Muscle of leg (tissue), 11 donors: Measurements from ENCODE around the gene BTD. TPM values are rescaled to one million over a fixed set of nuclear protein-coding genes. Genes with fewer than 3 reads are reported as not detected.
"Not testable (repeated sequence)": the region's sequence is repeated elsewhere in the genome, so short reads cannot be mapped to it uniquely, and the experiment has no call there.

Experiments
- DNase-seq: peaks from one replicate; pipeline ENCODE4 v3.0.0; 2013
- H3K27ac ChIP-seq: one replicate; pipeline ENCODE4 v1.5.1; 2013; ENCODE audit warnings: mild to moderate bottlenecking, low read length, control low read depth
- H3K27me3 ChIP-seq: one replicate; pipeline ENCODE4 v1.6.1; 2013; ENCODE audit warnings: low read length; ENCODE audit not compliant: control insufficient read depth, insufficient read depth
- H3K36me3 ChIP-seq: one replicate; pipeline ENCODE4 v1.6.1; 2013; ENCODE audit warnings: low read length; ENCODE audit not compliant: control insufficient read depth, insufficient read depth
- H3K4me1 ChIP-seq: one replicate; pipeline ENCODE4 v1.6.1; 2013; ENCODE audit warnings: low read length; ENCODE audit not compliant: control insufficient read depth, insufficient read depth
- H3K4me3 ChIP-seq: one replicate; pipeline ENCODE4 v1.5.1; 2013; ENCODE audit warnings: low read length, control low read depth
- H3K9me3 ChIP-seq: replicated peaks from 2 replicates; pipeline ENCODE4 v1.6.1; 2013; ENCODE audit warnings: low read depth, low read length; ENCODE audit not compliant: control insufficient read depth
- WGBS: methylation state at CpG from one replicate; pipeline ENCODE4 v1.1.5; 2013; ENCODE audit warnings: missing lambda C conversion rate; ENCODE audit not compliant: insufficient coverage; 5-methylcytosine and 5-hydroxymethylcytosine counted together
- polyA plus RNA-seq, 8 donors: library from polyadenylated mRNA; unstranded; fragments of 120-200 nt; gene quantifications; one replicate each; pipeline versions ENCODE4 v1.2.1 to v1.2.3, GENCODE V29; 2013; ENCODE audit warnings: inconsistent platforms in 1 of 8, low replicate concordance in 1 of 8; ENCODE audit not compliant: insufficient read length in 8 of 8, insufficient read depth in 1 of 8
- total RNA-seq: library from RNA; stranded (reverse); fragments of 120-200 nt; gene quantifications from one replicate; pipeline ENCODE4 v1.2.4, GENCODE V29; 2013

The BTD gene
- total and polyA plus RNA-seq, 9 donors = 10.5 to 13.9 (median 11.4) TPM

GRCh38 chr3:15619659-15620464 is 18.3 kb downstream of the BTD start:
- H3K4me3 ChIP-seq, H3K9me3 ChIP-seq, H3K4me1 ChIP-seq, DNase-seq, H3K36me3 ChIP-seq, H3K27me3 ChIP-seq, H3K27ac ChIP-seq: not testable (repeated sequence)
- 67% methylated on average over 2 of the region's 8 CpGs for WGBS

- H3K36me3 ChIP-seq = no peaks in the 10 kb centered on the region
- no peak overlapping the region for H3K4me3 ChIP-seq
- H3K9me3 ChIP-seq = peaks cover 6% of the 10 kb centered on the region
- no peak overlapping the region for H3K27ac ChIP-seq
- no peaks in the 10 kb centered on the region for H3K4me1 ChIP-seq
- WGBS = 90% methylated on average over 2 of the region's 4 CpGs
- no peaks in the 10 kb centered on the region for H3K27me3 ChIP-seq
- DNase-seq = no peak
These were observed 22.2 kb downstream of the BTD start for GRCh38 chr3:15623535-15624440.

- H3K4me3 ChIP-seq = no peak overlapping the region
- peaks cover 25% of the 10 kb centered on the region for H3K4me1 ChIP-seq
- H3K36me3 ChIP-seq = no peaks in the 10 kb centered on the region
- no peak overlapping the region for H3K27ac ChIP-seq
- H3K9me3 ChIP-seq = no peaks in the 10 kb centered on the region
- no peaks in the 10 kb centered on the region for H3K27me3 ChIP-seq
- no peak for DNase-seq
These were observed 27.4 kb downstream of the BTD start for GRCh38 chr3:15628967-15629366.

- Histone ChIP-seq H3K4me1 (peaks cover 31% of the 10 kb centered on the region), H3K9me3 (no peaks in the 10 kb centered on the region), H3K4me3 (peak overlapping the region; percentile 23), H3K36me3 (no peaks in the 10 kb centered on the region), H3K27ac (peak overlapping the region; percentile 50), H3K27me3 (no peaks in the 10 kb centered on the region)
- WGBS = 17% methylated on average over 1 of the region's 10 CpGs
- peak; percentile 91 for DNase-seq
These were observed 28.5 kb downstream of the BTD start for GRCh38 chr3:15629860-15630597.

DNA sequence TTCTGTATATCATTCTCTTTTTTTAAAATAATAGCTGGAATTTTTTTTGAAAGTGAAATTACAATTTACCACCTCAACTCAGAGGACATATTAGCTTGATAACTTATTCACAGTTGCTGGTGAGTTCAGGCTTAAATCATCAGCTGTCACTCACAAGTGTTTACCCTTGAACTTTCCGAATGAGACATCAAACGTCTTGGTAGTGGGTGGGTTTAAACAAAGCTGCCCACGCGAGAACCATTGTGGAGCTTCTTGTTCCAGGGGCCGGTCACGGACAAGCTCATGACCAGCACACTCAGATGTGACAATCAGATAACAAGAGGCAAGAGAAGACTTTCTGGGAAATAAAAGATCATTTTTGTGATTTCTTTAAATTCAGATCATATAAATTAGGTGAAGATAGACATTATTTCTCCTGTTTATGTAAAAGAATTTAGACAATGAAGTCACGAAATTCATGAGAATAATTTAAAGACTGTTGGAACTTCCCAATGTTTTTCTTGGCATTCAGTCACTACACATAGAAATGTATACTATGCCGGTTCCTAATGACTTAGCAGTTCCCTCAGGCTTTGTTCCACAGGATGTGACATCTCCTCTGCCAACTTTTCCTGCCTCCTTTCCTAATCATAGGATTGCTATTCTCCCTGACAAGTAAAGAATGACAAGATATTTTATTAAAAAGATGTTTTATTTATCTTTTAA is 29.3 kb downstream of the BTD start:
- 22% methylated on average over 5 of the region's 8 CpGs for WGBS
- Histone ChIP-seq H3K4me3 (peak overlapping the region; percentile 23), H3K36me3 (no peaks in the 10 kb centered on the region), H3K27ac (peak overlapping the region; percentile 50), H3K4me1 (peaks cover 38% of the 10 kb centered on the region), H3K9me3 (no peaks in the 10 kb centered on the region), H3K27me3 (no peaks in the 10 kb centered on the region)
- peak; percentile 78 for DNase-seq

- Histone ChIP-seq H3K27me3 (no peaks in the 10 kb centered on the region), H3K9me3 (no peaks in the 10 kb centered on the region), H3K4me1 (peaks cover 46% of the 10 kb centered on the region), H3K27ac (peak overlapping the region; percentile 31), H3K4me3 (no peak overlapping the region), H3K36me3 (no peaks in the 10 kb centered on the region)
- 68% methylated on average over 11 of the region's 12 CpGs for WGBS
- DNase-seq = no peak
These were observed 30.1 kb downstream of the BTD start for GRCh38 chr3:15631426-15632211.

DNA sequence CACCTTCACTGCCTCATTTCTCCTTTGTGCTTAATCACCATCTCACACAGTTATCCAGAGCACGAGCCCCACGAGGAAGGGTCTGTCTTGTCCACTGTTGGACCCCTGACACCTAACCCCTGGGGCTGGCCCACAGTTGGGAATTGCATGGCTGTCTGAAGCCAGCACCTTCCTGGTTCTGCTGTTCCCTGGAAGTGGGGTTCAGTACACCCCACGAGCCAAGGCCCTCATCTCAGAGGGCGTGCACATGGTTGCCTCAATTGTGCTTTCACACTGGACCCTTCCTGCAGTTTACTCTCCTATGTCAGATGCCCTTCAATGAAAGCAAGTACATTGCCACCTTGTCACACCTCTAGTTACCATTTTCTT is 30.7 kb downstream of the BTD start:
- Histone ChIP-seq H3K27me3 (no peaks in the 10 kb centered on the region), H3K9me3 (no peaks in the 10 kb centered on the region), H3K4me3 (no peak overlapping the region), H3K27ac (peak overlapping the region; percentile 14), H3K4me1 (peaks cover 51% of the 10 kb centered on the region), H3K36me3 (no peaks in the 10 kb centered on the region)
- 95% methylated on average over 4 of the region's 4 CpGs for WGBS
- no peak for DNase-seq

- WGBS = 100% methylated on average over 1 of the region's 5 CpGs
These were observed 31.6 kb downstream of the BTD start for GRCh38 chr3:15633159-15633558.

More at GRCh38 chr3:15633159-15633558, 31.6 kb downstream of the BTD start:
- no peaks in the 10 kb centered on the region for H3K9me3 ChIP-seq
- H3K4me3 ChIP-seq = no peak overlapping the region
- no peak for DNase-seq
- peaks cover 61% of the 10 kb centered on the region for H3K4me1 ChIP-seq
- H3K36me3 ChIP-seq = no peaks in the 10 kb centered on the region
- no peaks in the 10 kb centered on the region for H3K27me3 ChIP-seq
- peak overlapping the region; percentile 90 for H3K27ac ChIP-seq
